Upper lobe of left lung (tissue), 4 donors: ENCODE data around the gene TRAPPC11.

Experiments used
- CTCF ChIP-seq, 6 experiments: fragments of 450-650 bp in 4 of 6; fragments of 200-600 bp in 2 of 6; sonication (generic) in 2 of 6; IDR thresholded peaks; one replicate each; pipeline ENCODE4 v1.5.1; 2016 to 2019; ENCODE audit warnings: antibody characterized with exemption in 6 of 6
- EP300 ChIP-seq, 4 donors: sonication (generic); formaldehyde crosslinking; IDR thresholded peaks; one replicate each; pipeline ENCODE4 v1.5.1; 2017; ENCODE audit warnings: antibody characterized with exemption in 4 of 4, control low read depth in 2 of 4

GRCh38 chr4:183691897-183692296, 32.8 kb downstream of the TRAPPC11 start:
- no peak for TF ChIP-seq EP300 (IDR thresholded peaks at IDR 0.05)
- no peak for TF ChIP-seq CTCF (IDR thresholded peaks at IDR 0.05)
